Stimulated activated CD4-positive, alpha-beta T cell treated with anti-CD3 and anti-CD28 coated beads, Interleukin-4, amount 100 ng/mL, for 24 hours (primary cell): ENCODE results near the gene LCE3D.
"Not testable (repeated sequence)": the region's sequence is repeated elsewhere in the genome, so short reads cannot be mapped to it uniquely, and the experiment has no call there.

Experiments
- DNase-seq: peaks from one replicate; pipeline ENCODE4 v3.0.0-alpha.2; 2020

Gene LCE3D

GRCh38 chr1:152580433-152580832 is at the start of gene LCE3D:
Gene LCE3D (minus strand): TSS chr1:152580516. CDS start chr1:152579936, 580 bp downstream.
- no peak for DNase-seq

GRCh38 chr1:152626744-152627143 is 46.4 kb upstream of the LCE3D start:
- no peak for DNase-seq

- no peak for DNase-seq
Measured at GRCh38 chr1:152623203-152623844, 43.0 kb upstream of the LCE3D start.

GRCh38 chr1:152622803-152623202 is 42.5 kb upstream of the LCE3D start, which contains the start of gene LCE3A:
Gene LCE3A (minus strand): TSS chr1:152623103. CDS start chr1:152623103, 0 bp downstream.
- no peak for DNase-seq

- no peak for DNase-seq
Measured at GRCh38 chr1:152621993-152622392, 41.7 kb upstream of the LCE3D start.

- no peak for DNase-seq
Measured at GRCh38 chr1:152613511-152613910, 33.2 kb upstream of the LCE3D start, which contains the start of gene LCE3B. Gene LCE3B (plus strand): TSS chr1:152613811. CDS start chr1:152613811, 0 bp downstream.

- DNase-seq: no peak
Measured at GRCh38 chr1:152599934-152600333, 19.6 kb upstream of the LCE3D start, which contains the start of gene LCE3C. Gene LCE3C (plus strand): TSS chr1:152600234. CDS start chr1:152600732, 498 bp downstream.

- no peak for DNase-seq
Measured at GRCh38 chr1:152596986-152597385, 16.7 kb upstream of the LCE3D start.

GRCh38 chr1:152585586-152585985 is 5.3 kb upstream of the LCE3D start:
- no peak for DNase-seq

- DNase-seq: no peak
Measured at GRCh38 chr1:152582647-152583046, 2.3 kb upstream of the LCE3D start.

GRCh38 chr1:152579526-152579925 is 790 bp downstream of the LCE3D start:
- DNase-seq: not testable (repeated sequence)

GRCh38 chr1:152577168-152577567 is 3.1 kb downstream of the LCE3D start:
- no peak for DNase-seq

GRCh38 chr1:152566681-152567080 is 13.6 kb downstream of the LCE3D start, which contains the start of gene LCE3E:
Gene LCE3E (minus strand): TSS chr1:152566780. CDS start chr1:152566208, 572 bp downstream.
- no peak for DNase-seq

- DNase-seq: no peak
Measured at GRCh38 chr1:152565535-152566215, 14.6 kb downstream of the LCE3D start.

- no peak for DNase-seq
Measured at GRCh38 chr1:152565115-152565514, 15.2 kb downstream of the LCE3D start.

GRCh38 chr1:152548358-152548757 is 32.0 kb downstream of the LCE3D start:
- DNase-seq: not testable (repeated sequence)

- DNase-seq: no peak
Measured at GRCh38 chr1:152546704-152547103, 33.6 kb downstream of the LCE3D start.

- DNase-seq: no peak
Measured at GRCh38 chr1:152543820-152544219, 36.5 kb downstream of the LCE3D start.

- DNase-seq: no peak
Measured at GRCh38 chr1:152539901-152540300, 40.4 kb downstream of the LCE3D start.

GRCh38 chr1:152537496-152537895 is 42.8 kb downstream of the LCE3D start:
- no peak for DNase-seq

GRCh38 chr1:152535774-152536173 is 44.5 kb downstream of the LCE3D start:
- DNase-seq: no peak

- DNase-seq: peak; percentile 34
Measured at GRCh38 chr1:152533327-152533938, 46.9 kb downstream of the LCE3D start.
